GM19372 (cell line): ENCODE data around the gene BPGM.

Experiments used
- ATAC-seq: cut with Tn5 transposase; IDR thresholded peaks from one replicate; pipeline ENCODE4 v1.9.1; 2021; ENCODE audit warnings: mild to moderate bottlenecking, low read depth, moderate library complexity; ENCODE audit not compliant: unreplicated experiment

BPGM gene

DNA sequence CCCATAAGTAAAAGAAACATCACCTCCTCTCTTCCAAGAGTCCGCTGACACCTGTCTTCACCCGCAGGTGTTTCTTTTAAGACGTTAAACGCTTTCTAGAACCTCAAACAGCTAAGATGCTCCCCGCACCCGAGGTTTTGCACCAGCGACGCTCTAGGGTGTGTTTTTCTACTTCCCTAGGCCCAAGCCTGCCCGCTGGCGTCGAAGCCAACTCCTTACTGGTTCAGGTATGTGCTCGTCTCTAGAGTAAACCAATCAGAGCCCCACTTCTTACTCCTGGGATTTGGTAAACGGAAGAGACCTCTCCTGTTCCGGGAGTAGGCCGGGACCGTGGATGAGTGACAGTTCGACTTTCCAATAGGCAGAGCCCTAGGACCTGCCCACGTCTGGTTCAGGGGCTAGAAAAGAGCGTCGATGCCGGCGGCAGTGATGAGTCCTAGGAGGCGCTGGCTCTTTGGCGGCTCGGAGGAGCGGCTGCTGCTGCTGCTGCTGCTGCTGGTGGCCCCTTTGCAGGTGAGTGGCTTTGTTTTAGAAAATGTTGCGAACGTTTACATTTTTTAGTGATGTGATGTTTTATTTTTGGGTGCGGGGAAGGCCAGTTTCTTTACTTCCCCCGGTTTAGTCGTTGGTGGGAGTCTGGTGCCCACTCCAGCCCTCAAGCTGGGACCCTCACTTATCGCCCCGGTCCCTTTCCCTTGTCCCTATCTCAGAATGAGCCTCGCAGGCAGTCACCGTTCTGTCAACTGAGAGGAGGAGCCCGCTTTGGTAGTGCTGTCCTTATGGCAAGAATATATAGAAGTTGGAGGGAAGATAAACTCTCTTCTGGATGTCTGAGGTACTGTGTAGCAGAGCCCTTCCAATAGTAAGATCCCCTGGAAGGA lies at the start of gene BPGM:
TSS of gene BPGM (plus strand) at position 429 of the 881 bp plus-strand sequence. CDS start 14,655 bp downstream, outside the sequence.
- peak; percentile 97 for ATAC-seq

DNA sequence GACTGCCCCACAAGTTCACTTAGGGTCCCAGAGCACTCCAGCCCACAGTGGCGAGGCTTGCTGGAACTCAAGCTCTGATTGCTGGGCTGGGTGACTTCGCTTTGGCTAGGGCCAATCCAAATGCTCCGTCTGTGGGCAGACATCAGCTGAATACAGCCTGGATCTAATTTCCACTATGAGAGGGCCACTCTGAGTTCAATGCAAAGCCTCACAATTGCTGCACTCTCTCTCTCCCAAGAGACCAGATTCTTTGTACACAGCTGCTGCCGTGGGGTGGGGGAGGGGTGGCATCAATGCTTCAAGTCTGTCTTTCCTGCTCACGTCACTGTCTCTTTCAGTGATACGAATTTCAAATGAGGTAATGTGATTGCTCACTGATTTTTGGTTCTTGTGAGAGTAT lies 47.3 kb upstream of the BPGM start:
- ATAC-seq, result no peak

DNA sequence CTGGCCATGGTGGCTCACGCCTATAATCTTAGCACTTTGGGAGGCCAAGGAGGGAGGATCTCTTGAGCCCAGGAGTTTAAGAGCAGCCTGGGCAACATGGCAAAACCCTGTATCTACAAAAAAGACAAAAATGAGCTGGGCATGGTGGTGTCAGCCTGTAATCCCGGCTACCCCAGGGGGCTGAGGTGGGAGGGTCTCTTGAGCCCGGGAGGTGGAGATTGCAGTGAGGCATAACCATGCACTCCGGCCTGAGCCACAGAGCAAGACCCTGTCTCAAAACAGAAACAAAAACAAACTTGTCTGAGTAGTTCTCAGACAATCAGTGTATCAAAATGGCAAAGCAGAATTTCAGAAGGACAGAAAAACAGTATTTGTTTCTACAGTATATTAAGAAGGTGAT lies 45.2 kb upstream of the BPGM start:
- no peak for ATAC-seq

DNA sequence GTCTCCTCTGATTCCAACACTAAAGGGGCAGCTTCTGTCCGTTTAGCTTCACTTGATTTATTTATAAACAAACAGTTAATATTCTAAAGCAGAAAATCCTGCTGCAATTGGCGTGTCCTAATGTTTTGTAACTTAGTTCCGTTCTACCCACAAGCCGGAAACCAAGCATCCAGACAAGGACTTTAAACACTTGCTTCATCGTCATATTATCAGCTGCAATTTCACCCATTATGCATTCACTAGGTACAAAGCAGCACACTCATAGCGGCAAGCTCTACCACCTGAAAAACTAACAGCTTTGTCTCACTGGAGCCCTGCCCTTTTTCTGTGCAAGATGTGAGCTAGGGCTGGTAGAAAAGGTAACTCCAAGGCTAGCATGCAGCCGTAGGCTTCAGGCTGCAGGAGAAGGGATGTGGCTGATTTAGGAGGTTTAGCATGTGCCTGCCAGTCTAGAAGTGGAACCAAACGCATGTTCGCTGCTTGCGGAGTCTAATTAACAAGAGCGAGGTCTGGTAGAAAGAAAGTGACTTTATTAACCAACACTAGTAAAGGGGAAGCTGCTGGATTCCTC lies 43.7 kb upstream of the BPGM start:
- no peak for ATAC-seq

DNA sequence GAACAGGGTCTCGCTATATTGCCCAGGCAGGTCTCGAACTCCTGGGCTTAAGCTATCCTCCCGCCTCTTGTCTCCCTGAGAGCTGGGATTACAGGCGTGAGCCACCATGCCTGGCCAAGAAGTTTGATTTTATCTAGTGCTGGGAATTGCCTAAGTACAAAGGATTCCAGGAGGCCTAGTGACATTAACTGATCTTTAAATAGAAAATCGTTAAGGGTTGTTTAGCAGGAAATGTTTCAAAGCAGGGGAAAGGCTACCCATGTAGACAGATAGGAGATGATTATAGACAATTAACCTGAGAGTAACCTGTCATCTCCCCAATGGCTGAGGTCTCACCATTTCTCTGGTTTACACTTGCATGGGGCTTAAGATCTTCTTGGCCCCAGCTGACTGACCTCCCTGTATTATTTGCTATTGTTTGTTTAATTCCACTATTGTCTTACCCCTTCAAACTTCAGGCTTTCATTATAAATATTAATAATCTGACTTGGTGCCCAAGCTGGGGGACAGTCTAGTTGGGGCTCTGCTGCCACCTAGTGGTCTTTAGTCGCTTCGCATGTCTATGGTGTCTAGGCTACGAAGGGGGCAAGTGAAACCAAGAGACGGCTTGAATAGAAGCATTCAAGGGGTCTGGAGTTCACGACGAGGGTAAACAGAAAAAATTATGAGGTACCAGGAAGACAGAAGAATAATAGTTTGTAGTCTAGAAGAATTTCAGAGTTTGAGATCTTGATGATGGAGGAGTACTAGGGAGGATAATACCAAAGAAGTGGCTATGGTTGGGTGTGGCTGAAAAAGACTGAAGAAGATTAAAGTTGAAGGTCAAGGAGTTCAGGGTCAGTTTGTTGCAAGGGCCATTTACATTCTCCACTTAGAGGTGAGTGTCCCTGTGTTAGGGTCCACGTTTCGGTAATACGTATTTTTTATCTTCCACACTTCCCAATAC lies 40.4 kb upstream of the BPGM start:
- ATAC-seq, result peak; percentile 87

DNA sequence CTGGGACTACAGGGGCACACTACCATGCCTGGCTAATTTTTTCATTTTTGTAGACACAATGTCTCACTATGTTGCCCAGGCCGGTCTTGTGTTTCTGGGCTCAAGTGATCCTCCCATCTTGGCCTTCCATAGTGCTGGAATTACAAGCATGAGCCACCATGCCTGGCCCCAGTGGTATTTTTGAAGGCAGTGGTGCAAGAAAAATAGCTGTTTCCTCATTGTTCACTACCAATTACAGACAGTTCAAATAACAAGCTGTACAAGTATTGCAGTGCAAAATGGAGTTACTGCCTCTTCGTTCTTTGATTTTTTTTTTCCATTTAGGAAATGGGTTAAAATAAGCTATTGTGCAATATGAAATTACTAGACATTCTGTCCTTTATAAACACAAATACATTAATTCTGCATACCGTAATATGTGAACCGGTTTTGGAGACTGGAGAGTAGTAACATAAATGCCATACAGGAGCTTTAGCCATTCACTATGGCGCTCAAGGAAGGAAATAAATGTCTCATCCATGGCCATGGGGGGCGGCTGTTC lies 35.0 kb upstream of the BPGM start:
- no peak for ATAC-seq

GRCh38 chr7:134612197-134612596 lies 34.5 kb upstream of the BPGM start:
- ATAC-seq, result no peak

- no peak for ATAC-seq
These were observed 32.9 kb upstream of the BPGM start for GRCh38 chr7:134613623-134614347.

DNA sequence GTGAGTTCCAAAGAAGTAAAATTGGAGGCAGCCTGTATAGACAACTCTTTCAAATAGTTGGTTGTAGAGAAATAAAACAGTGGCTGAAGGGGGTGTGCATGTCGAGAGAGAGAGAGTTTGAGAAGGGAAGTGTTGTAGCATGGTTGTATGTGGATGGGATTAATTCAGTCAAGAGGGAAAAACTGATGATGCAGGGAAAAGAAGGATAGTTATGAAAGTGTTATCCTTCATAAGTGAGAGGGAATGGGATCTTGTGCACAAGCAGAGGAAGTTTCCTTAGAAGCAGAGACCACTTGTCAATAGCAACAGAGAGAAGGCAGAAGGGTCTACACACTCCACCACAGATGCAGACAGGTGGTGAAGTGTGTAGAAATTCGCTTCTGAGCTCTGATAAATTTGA lies 30.0 kb upstream of the BPGM start:
- no peak for ATAC-seq

DNA sequence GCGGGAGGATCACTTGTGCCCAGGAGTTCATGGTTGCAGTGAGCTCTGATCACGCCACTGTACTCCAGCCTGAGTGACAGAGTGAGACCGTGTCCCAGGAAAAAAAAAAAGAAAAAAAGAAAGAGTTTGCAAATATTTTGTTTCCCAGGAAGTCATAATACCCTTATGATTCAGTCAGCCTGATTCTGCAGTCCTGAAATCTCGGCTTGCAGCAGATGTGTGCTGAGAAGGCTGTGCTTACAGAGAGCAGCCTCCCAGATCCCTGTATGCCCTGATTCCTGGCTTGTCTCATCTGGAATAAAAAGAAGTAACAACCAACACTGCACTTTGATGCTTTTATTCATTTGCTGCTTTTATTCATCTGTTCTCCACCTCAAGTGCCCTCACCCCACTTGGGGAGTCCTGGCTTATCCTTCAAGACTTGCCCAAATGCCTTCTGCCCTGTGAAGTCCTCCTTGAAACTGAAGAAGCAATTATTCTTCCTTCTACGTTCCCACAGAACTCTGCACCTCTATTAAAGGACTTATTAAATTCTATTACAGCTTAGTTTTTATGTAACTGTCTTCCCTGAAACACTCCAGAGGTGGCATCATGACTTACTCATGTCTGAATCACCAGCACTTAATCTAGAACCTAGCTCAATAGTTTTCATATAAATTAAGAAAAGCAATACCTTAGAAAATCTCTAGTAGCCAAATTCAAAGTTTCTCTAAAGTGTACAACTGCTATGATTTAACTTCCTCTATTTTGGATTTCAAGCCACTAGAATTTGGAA lies 27.7 kb upstream of the BPGM start:
- no peak for ATAC-seq

DNA sequence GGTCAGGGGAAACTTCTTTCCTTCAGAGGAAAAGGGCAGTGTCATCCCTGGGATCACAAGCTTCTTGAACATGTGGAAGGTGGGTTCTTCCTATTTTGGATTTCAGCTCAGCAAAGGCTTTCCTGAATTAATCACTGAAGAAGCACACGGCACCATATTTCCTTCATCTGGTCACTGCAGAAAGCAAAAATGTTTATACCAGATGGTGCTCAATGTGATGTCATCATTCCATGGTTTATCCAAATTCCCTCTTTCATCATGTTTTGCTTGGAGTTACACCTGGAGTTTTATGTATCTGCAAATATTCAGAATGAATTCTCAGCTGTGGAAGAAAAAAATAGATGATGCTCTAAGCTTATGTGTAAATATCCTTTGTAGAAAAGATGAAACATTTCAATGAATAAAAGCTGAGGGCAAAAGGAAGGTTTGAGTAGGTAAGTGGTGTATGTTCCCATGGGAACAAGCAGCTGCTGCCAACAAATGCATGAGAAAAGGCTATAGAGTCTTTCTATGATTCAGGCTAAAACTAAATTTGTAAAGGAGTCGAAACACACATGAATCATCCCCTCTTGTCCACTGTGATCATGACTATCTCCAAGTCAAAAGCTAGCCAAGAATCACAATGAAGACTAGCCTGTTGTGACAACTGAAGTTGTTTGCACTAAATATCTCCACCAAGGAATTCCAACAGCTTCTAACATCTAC lies 26.9 kb upstream of the BPGM start:
- ATAC-seq, result no peak

GRCh38 chr7:134622303-134622995 lies 24.2 kb upstream of the BPGM start:
- ATAC-seq, result no peak

GRCh38 chr7:134623193-134623592 lies 23.5 kb upstream of the BPGM start:
- ATAC-seq, result no peak

- ATAC-seq, result no peak
These were observed 21.1 kb upstream of the BPGM start for GRCh38 chr7:134625550-134625949.

DNA sequence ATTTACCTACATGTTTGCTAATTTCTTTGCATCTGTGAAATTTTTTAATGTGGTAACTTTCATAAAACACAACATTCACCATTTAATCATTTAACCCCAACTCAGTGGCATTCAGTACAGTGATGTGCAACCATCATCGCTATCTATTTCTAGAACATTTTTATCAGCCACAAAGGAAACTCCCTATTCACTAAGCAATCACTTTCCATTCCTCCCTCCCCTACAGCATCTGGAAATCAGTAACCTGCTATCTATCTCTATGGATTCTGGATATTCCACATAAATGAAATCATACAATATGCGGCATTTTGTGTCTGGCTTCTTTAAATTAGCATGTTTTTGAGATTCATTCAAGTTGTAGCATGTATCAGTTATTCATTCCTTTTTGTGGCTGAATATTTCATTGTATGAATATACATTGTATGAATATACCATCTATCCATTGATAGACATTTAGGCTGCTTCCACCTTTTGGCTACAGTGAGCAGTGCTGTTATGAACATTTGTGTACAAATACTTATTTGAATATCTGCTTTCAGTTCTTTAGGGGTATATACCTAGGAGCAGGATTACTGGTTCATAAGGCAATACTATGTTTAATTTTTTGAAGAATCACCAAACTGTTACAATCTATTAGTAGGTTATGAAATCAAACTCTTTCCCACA lies 19.4 kb upstream of the BPGM start:
- ATAC-seq, result no peak

GRCh38 chr7:134627775-134628153 lies 18.9 kb upstream of the BPGM start:
- no peak for ATAC-seq

GRCh38 chr7:134629445-134629844 lies 17.2 kb upstream of the BPGM start:
- ATAC-seq, result no peak

GRCh38 chr7:134630237-134630636 lies 16.4 kb upstream of the BPGM start:
- no peak for ATAC-seq
